ENCODE results near the gene CENPV. TPM values are rescaled to one million over a fixed set of nuclear protein-coding genes. Genes with fewer than 3 reads are reported as not detected.

The CENPV gene
- polyA plus RNA-seq, 1 experiment, result 41.5 TPM

GRCh38 chr17:16325964-16326363 lies 27.3 kb downstream of the CENPV start:
- ChIA-PET POLR2A (no interaction called here), CTCF (interaction anchor here (0.9 to 1.8 kb wide), 3 partner anchors 21 to 38 kb away, joined by 3 to 6 read pairs (median 5); partner anchors contain the start of gene CENPV)
- no peak for DNase-seq (ENCODE audit: low read depth)
- no peaks in the 10 kb centered on the region; the same call in 1 of the 2 replicates for H3K36me3 ChIP-seq (ENCODE audit: control insufficient read depth, insufficient read depth, low read length)
- no peaks in the 10 kb centered on the region for H3K27me3 ChIP-seq (ENCODE audit: control insufficient read depth, insufficient read depth, low read length)
- no peak for TF ChIP-seq CTCF (IDR thresholded peaks at IDR 0.05; ENCODE audit: insufficient read depth, low read depth, low read length)
- H3K4me3 ChIP-seq (ENCODE audit: low read depth, low read length), result no peak overlapping the region

GRCh38 chr17:16322636-16323035 lies 30.6 kb downstream of the CENPV start:
- Histone ChIP-seq H3K36me3 (ENCODE audit: control insufficient read depth, insufficient read depth, low read length) (no peaks in the 10 kb centered on the region; the same call in 1 of the 2 replicates), H3K4me3 (ENCODE audit: low read depth, low read length) (no peak overlapping the region), H3K27me3 (ENCODE audit: control insufficient read depth, insufficient read depth, low read length) (no peaks in the 10 kb centered on the region)
- DNase-seq (ENCODE audit: low read depth), result peak; percentile 70
- ChIA-PET POLR2A (interaction anchor here (0.6 kb wide), 1 partner anchor 19 kb away, joined by 3 read pairs; no protein-coding TSS in a partner anchor), CTCF (interaction anchor here (0.9 kb wide), 1 partner anchor 105 kb away, joined by 3 read pairs; no protein-coding TSS in a partner anchor)
- TF ChIP-seq CTCF (IDR thresholded peaks at IDR 0.05; ENCODE audit: insufficient read depth, low read depth, low read length), result no peak

- no peak for DNase-seq (ENCODE audit: low read depth)
- TF ChIP-seq CTCF (IDR thresholded peaks at IDR 0.05; ENCODE audit: insufficient read depth, low read depth, low read length), result no peak
- CTCF ChIA-PET, result no interaction called here
- no peaks in the 10 kb centered on the region; the same call in 1 of the 2 replicates for H3K36me3 ChIP-seq (ENCODE audit: control insufficient read depth, insufficient read depth, low read length)
- no peak overlapping the region for H3K4me3 ChIP-seq (ENCODE audit: low read depth, low read length)
- no peaks in the 10 kb centered on the region for H3K27me3 ChIP-seq (ENCODE audit: control insufficient read depth, insufficient read depth, low read length)
- POLR2A ChIA-PET, result interaction anchor here (0.6 kb wide), 1 partner anchor 863 kb away, joined by 4 read pairs; no protein-coding TSS in a partner anchor
Observed at GRCh38 chr17:16319969-16320368, 33.3 kb downstream of the CENPV start.

- ChIA-PET POLR2A (no interaction called here), CTCF (interaction anchor here (1.8 kb wide), 1 partner anchor 10 kb away, joined by 8 read pairs; no protein-coding TSS in a partner anchor)
- no peaks in the 10 kb centered on the region; the same call in 1 of the 2 replicates for H3K36me3 ChIP-seq (ENCODE audit: control insufficient read depth, insufficient read depth, low read length)
- no peak for TF ChIP-seq CTCF (IDR thresholded peaks at IDR 0.05; ENCODE audit: insufficient read depth, low read depth, low read length)
- no peak for DNase-seq (ENCODE audit: low read depth)
- no peaks in the 10 kb centered on the region for H3K27me3 ChIP-seq (ENCODE audit: control insufficient read depth, insufficient read depth, low read length)
- no peak overlapping the region for H3K4me3 ChIP-seq (ENCODE audit: low read depth, low read length)
Observed at GRCh38 chr17:16314859-16315258, 38.4 kb downstream of the CENPV start.

- DNase-seq (ENCODE audit: low read depth), result no peak
- no peaks in the 10 kb centered on the region; the same call in 1 of the 2 replicates for H3K36me3 ChIP-seq (ENCODE audit: control insufficient read depth, insufficient read depth, low read length)
- H3K4me3 ChIP-seq (ENCODE audit: low read depth, low read length), result no peak overlapping the region
- H3K27me3 ChIP-seq (ENCODE audit: control insufficient read depth, insufficient read depth, low read length), result no peaks in the 10 kb centered on the region
- POLR2A ChIA-PET, result no interaction called here
- TF ChIP-seq CTCF (IDR thresholded peaks at IDR 0.05; ENCODE audit: insufficient read depth, low read depth, low read length), result no peak
- CTCF ChIA-PET, result interaction anchor here (0.9 to 1.8 kb wide), 2 partner anchors 9 to 16 kb away, joined by 3 to 8 read pairs; no protein-coding TSS in a partner anchor
Observed at GRCh38 chr17:16314189-16314588, 39.1 kb downstream of the CENPV start.

Measured in BJ (cell line).